Pancreas (tissue), 10 donors: ENCODE measurements around the gene SERGEF. TPM values are rescaled to one million over a fixed set of nuclear protein-coding genes. Genes with fewer than 3 reads are reported as not detected.
A peak's percentile ranks its signal among the peaks of the same experiment; 100 is the strongest.

Experiments used
- ATAC-seq, 4 donors: fragments of 200-7000 bp; cut with Tn5 transposase; one replicate each; pipeline versions ENCODE4 v1.8.0 to v1.9.1; 2020; ENCODE audit warnings: mild to moderate bottlenecking in 4 of 4, moderate library complexity in 4 of 4
- DNase-seq, 6 donors: peaks; one replicate each; pipeline ENCODE4 v3.0.0-alpha.2; 2020
- FAIRE-seq: peaks from 2 replicates; lab custom pipeline; 2012; peaks lifted over from hg19 to GRCh38; lab: Jason Lieb, UNC
- H3K27ac ChIP-seq, 4 donors: fragments of 200-600 bp; sonication (generic); 1 replicate in 3 of 4; 2 replicates in 1 of 4; pipeline versions ENCODE4 v1.5.0 to v1.8.0; 2020
- H3K27me3 ChIP-seq, 4 donors: fragments of 200-600 bp; one replicate each; pipeline ENCODE4 v1.8.0; 2021
- H3K36me3 ChIP-seq, 3 donors: fragments of 200-600 bp; sonication (generic) in 1 of 3; one replicate each; pipeline versions ENCODE4 v1.5.0 to v1.8.0; 2020 to 2021
- H3K4me1 ChIP-seq, 3 donors: fragments of 200-600 bp; one replicate each; pipeline ENCODE4 v1.8.0; 2021
- H3K4me3 ChIP-seq, 4 donors: fragments of 200-600 bp; sonication (generic) in 2 of 4; one replicate each; pipeline versions ENCODE4 v1.5.0 to v1.8.0; 2020 to 2021
- H3K9me3 ChIP-seq, 4 donors: fragments of 200-600 bp; one replicate each; pipeline ENCODE4 v1.8.0; 2021
- CTCF ChIP-seq, 4 donors: fragments of 200-600 bp; sonication (generic) in 3 of 4; IDR thresholded peaks; one replicate each; pipeline versions ENCODE4 v1.5.0 to v1.8.0; 2021; ENCODE audit warnings: antibody characterized with exemption in 4 of 4
- WGBS, 2 donors: extraction: QIAGEN DNeasy Blood & Tissue Kit; methylation state at CpG; one replicate each; pipeline ENCODE4 v1.1.7; 2013; 5-methylcytosine and 5-hydroxymethylcytosine counted together
- intact Hi-C, 3 donors: fragments of 100-400 bp; cut with DNase I; formaldehyde crosslinking; loops; one replicate each; pipeline versions ENCODE4 v1.11.1 to v1.14.2; 2022
- polyA plus RNA-seq, 2 donors: library from polyadenylated mRNA; stranded (reverse); fragments of 200-250 nt; gene quantifications; one replicate each; pipeline ENCODE4 v1.2.3, GENCODE V29; 2013
- total RNA-seq, 6 donors: library from RNA; stranded (reverse); fragmentation: NEBNext Ultra II Directional in 4 of 6; extraction: Animal tissue kit (Norgen Biotek cat#: 25700) in 4 of 6; gene quantifications; one replicate each; pipeline versions ENCODE4 v1.2.1 to v1.2.4, GENCODE V29; 2021 to 2023
- donor health status: healthy with polysubstance abuse.
- donor health status: DM: no; HTN: no; CAD: no; lungs with moderate emphysema.
- donor health status: DM: no; HTN: no; CAD: no.
- donor health status: control.
- donor health status: control.
- donor health status: Bipolar disorder and iron deficiency.
- donor health status: DM: yes; HTN: yes; CAD: no.
- donor health status: DM: no; HTN: no; CAD: no.
- donor health status: DM: no; HTN: no; CAD: no.
- donor health status: DM: yes; HTN: yes; CAD: no.

SERGEF gene
- total and polyA plus RNA-seq, 8 donors = 17.8 to 101 (median 24.5) TPM

GRCh38 chr11:17922416-17922788 is 90.4 kb downstream of the SERGEF start:
- Histone ChIP-seq H3K4me1 (peaks cover 0 to 4% (median 0%) of the 10 kb centered on the region in 3 donors), H3K9me3 (no peaks in the 10 kb centered on the region), H3K27ac (peak overlapping the region in 1 of 4 donors; percentile 30), H3K36me3 (no peaks in the 10 kb centered on the region), H3K27me3 (no peaks in the 10 kb centered on the region), H3K4me3 (no peak overlapping the region)
- no peak for TF ChIP-seq CTCF (IDR thresholded peaks at IDR 0.05)
- ATAC-seq (peak in 1 of 4 donors; percentile 11), DNase-seq (no peak), FAIRE-seq (no peak)
- intact Hi-C loops = no loop called here
- 19 to 91% methylated on average over 2 of the region's 2 CpGs for WGBS, 2 donors

- WGBS, 2 donors = 25 to 30% methylated on average over 4 of the region's 4 CpGs
- H3K4me3 ChIP-seq = no peak overlapping the region
- intact Hi-C loops = no loop called here
- H3K36me3 ChIP-seq = no peaks in the 10 kb centered on the region
- H3K9me3 ChIP-seq = no peaks in the 10 kb centered on the region
- FAIRE-seq (no peak), DNase-seq (no peak), ATAC-seq (peak in 3 of 4 donors; percentile 66 to 80 (median 72))
- TF ChIP-seq CTCF (IDR thresholded peaks at IDR 0.05) = no peak
- peaks cover 0 to 4% (median 0%) of the 10 kb centered on the region in 3 donors for H3K4me1 ChIP-seq
- H3K27ac ChIP-seq = peak overlapping the region in 1 of 4 donors; percentile 30
- H3K27me3 ChIP-seq = no peaks in the 10 kb centered on the region
Measured at GRCh38 chr11:17921659-17922415, 91.0 kb downstream of the SERGEF start.

- Histone ChIP-seq H3K36me3 (no peaks in the 10 kb centered on the region), H3K4me3 (no peak overlapping the region), H3K4me1 (peaks cover 0 to 4% (median 0%) of the 10 kb centered on the region in 3 donors), H3K27me3 (no peaks in the 10 kb centered on the region), H3K9me3 (no peaks in the 10 kb centered on the region), H3K27ac (no peak overlapping the region)
- 88 to 91% methylated on average over 1 of the region's 1 CpG for WGBS, 2 donors
- no peak for DNase-seq
- no peak for ATAC-seq
- FAIRE-seq = no peak
- TF ChIP-seq CTCF (IDR thresholded peaks at IDR 0.05) = no peak
- intact Hi-C loops = no loop called here
Measured at GRCh38 chr11:17918049-17918605, 94.7 kb downstream of the SERGEF start.

GRCh38 chr11:17917556-17917955 is 95.3 kb downstream of the SERGEF start:
- FAIRE-seq = no peak
- no peak for TF ChIP-seq CTCF (IDR thresholded peaks at IDR 0.05)
- intact Hi-C loops = no loop called here

More at GRCh38 chr11:17917556-17917955, 95.3 kb downstream of the SERGEF start:
- WGBS, 2 donors = 94 to 95% methylated on average over 3 of the region's 3 CpGs
- ATAC-seq = no peak
- H3K9me3 ChIP-seq = no peaks in the 10 kb centered on the region
- no peak overlapping the region for H3K27ac ChIP-seq
- no peak overlapping the region for H3K4me3 ChIP-seq
- H3K4me1 ChIP-seq = peaks cover 0 to 4% (median 0%) of the 10 kb centered on the region in 3 donors
- no peaks in the 10 kb centered on the region for H3K27me3 ChIP-seq
- H3K36me3 ChIP-seq = no peaks in the 10 kb centered on the region
- DNase-seq = no peak
